NCI-H1436 treated with DMSO at 0.1 percent for 48 hours (cell line): Measurements from ENCODE around the gene KHDRBS1.
"Not testable (repeated sequence)": the region's sequence is repeated elsewhere in the genome, so short reads cannot be mapped to it uniquely, and the experiment has no call there.

Experiments
- DNase-seq: peaks from one replicate; lab custom pipeline; 2025; lab: John Stamatoyannopoulos, UW

KHDRBS1 gene, protein sequence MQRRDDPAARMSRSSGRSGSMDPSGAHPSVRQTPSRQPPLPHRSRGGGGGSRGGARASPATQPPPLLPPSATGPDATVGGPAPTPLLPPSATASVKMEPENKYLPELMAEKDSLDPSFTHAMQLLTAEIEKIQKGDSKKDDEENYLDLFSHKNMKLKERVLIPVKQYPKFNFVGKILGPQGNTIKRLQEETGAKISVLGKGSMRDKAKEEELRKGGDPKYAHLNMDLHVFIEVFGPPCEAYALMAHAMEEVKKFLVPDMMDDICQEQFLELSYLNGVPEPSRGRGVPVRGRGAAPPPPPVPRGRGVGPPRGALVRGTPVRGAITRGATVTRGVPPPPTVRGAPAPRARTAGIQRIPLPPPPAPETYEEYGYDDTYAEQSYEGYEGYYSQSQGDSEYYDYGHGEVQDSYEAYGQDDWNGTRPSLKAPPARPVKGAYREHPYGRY

DNA sequence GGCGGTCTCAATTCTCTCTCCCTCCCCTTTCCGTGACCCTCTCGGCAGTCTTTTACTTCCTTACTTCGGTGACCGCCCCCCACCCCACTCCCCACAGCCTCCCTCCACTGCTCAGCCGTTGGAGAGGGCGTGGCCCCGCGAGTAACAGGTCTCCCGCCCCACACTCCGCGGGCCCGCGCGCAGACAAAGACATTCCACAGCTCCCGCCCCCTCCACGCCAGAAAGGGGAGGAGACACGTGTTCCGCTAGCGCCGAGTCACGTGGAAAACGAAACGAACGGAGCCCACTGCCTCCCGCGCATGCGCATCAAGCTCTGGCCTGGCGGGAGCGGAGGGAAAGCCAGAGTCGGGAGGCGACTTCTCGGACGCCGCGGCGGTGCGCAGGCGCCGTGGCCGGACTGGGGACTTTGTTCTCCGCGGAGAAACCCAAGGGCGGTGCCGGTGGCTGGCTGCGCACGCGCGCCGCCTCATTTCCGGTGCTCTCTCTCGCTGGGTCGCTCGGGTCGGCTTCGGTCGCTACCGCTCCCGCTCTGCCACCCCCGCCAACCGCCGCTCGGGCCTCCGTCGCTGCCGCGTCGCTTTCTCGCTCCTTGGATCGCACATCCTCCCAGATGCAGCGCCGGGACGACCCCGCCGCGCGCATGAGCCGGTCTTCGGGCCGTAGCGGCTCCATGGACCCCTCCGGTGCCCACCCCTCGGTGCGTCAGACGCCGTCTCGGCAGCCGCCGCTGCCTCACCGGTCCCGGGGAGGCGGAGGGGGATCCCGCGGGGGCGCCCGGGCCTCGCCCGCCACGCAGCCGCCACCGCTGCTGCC lies at the start of gene KHDRBS1:
KHDRBS1 (plus strand) TSS at position 483 of the 813 bp plus-strand sequence; CDS start at position 611, 128 bp downstream.
- peak; percentile 92 for DNase-seq

DNA sequence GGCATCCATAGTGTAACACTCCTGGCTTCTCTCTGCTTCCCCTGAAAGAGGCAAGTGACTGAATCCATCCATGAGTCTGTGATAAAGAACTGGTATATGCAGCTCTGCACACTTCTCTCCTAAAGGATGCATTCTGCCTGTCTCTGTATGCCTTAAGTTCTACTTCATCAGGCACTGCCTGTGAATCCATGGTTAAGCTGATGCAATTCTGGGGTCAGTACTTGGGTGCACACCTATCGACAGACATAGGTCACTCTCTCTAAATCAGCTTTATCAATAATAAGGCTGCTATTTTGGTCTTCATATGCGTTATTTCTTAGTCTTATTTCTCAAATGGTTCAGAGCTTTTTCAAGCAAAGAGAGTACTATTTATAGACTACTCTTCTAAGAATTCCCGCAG lies 42.8 kb upstream of the KHDRBS1 start:
- no peak for DNase-seq

DNA sequence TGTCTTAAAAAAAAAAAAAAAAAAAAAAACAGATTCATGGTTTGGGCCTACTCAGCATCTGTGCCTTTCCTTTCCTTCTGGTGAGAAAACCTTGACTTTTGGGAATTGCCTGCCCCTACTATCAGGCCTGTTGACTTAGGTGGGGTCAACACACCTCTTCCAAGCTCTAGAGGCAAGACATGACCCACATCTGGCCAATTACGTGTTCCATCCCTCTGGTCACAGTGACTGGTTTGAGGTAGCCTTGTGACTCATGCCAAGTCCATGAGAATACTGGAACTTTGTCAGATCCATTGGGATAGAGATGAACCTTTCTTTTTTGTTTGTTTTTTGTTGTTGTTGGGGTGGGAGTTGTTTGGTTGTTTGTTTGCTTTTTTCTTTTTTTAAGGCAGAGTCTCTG lies 37.3 kb upstream of the KHDRBS1 start:
- DNase-seq = no peak

DNA sequence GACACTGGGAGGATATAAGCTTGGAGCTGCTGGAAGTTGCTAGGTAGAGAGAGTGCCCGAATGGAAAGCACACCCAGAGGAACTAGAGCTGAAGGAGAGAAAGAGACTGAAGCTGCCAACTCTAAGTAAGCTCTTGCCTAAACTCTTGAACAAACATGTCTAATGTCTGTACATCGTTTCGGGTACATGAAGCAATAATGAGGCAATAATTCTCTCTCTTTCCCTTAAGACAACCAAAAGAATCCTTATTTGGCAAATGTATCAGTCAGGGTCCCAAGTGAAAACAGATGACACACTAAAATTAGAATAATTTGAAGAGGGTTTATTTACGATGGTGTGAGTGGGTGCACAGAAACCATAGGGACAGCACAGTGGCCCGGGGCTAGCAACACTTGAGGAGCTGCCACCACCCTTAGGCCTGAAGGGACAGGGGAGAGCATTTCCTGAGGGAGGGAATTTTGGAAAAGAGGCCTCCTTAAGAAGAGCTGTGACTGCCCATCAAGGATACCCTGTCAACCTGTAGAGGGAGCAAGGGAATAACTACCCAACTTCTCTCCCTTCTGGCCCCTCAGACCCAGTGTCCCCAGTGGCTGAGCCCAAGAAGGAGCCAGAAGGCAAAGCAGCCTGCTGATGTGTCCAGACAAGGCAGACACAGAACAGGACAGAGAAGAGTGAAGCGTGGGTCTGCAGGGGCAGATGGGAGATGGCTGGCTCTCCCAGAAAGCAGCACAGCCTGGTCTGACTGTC lies 36.1 kb upstream of the KHDRBS1 start:
- DNase-seq = no peak

DNA sequence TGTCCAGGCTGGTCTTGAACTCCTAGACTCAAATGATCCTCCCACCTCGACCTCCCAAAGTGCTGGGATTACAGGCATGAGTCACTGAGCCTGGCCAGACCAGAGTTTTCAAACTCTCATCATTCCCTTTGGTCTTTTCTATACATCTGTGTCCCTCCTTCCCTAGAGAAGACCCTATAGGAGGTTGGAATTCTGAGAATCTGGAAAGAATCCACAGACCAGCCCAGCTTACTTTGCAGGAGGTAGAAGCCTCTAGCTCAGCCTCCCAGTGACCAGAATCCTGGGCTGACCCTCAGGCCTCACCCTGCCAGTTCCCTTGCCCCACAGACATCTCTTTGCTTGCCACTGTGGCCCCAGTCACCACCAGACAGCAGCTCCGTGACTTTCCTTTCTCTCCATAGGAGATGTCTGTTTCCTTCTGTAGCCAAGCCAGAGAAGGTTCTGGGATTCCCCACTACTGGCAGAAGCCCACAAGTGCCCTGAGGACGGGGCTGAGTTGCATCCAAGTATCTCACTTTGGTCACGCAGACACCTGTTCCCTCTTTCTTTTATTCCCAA lies 34.7 kb upstream of the KHDRBS1 start:
- no peak for DNase-seq

DNA sequence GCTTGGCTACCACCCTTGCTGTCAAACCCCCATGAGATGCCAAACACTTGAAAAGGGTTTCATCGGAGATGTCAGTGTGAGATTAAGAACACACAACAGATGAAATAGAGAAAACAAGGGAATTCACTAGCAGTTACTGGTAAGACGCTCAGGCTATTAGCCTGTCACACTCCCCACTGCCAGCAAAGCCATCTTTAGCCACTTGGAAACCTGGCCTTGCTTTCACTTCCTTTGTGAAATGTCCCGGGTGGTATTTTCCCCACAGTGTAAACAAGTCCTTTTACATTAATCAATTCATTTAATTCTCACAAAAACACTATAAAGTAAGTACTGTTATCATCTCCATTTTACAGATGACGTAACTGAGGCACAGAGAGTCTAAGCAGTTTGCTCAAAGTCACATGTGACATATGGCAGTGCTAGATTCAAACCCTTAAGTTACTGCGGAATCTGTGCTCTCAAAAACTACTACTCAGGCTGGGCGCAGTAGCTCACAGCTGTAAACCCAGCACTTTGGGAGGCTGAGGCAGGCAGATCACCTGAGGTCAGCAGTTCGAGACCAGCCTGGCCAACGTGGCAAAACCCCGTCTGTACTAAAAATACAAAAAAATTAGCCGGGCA lies 32.7 kb upstream of the KHDRBS1 start:
- no peak for DNase-seq

DNA sequence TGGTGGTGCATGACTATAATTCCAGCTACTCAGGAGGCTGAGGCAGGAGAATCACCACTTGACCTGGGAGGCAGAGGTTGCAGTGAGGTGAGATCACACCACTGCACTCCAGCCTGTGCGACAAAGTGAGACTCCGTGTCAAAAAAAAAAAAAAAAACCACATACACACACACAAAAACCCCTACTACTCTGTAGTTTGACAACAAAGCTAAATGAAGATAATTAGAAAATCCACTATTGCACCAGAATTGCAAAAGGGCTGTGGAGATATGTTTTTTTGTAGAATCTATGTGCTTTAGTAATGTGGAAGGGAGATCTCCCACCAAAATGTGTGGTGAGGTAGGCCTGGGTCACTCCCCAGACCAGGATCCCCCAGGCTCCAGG lies 32.2 kb upstream of the KHDRBS1 start:
- no peak for DNase-seq

DNA sequence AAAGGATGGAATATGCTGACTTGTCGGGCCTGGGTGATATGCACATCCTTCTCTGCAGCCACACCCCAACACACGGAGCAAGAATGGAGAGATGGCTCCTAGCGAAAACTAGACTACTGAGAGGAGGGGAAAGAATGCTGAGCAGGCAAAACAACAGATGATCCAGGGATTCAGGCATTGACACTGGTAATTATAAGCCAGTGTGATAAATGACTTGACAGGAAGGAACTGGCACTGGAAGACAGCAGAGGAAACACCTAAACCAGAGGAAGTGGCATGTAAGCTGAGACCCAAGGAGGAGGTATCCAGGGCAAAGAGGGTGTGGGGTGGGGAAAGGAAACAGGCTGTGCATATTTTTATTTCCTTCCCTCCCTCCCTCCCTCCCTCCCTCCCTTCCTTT lies 31.7 kb upstream of the KHDRBS1 start:
- DNase-seq = no peak

DNA sequence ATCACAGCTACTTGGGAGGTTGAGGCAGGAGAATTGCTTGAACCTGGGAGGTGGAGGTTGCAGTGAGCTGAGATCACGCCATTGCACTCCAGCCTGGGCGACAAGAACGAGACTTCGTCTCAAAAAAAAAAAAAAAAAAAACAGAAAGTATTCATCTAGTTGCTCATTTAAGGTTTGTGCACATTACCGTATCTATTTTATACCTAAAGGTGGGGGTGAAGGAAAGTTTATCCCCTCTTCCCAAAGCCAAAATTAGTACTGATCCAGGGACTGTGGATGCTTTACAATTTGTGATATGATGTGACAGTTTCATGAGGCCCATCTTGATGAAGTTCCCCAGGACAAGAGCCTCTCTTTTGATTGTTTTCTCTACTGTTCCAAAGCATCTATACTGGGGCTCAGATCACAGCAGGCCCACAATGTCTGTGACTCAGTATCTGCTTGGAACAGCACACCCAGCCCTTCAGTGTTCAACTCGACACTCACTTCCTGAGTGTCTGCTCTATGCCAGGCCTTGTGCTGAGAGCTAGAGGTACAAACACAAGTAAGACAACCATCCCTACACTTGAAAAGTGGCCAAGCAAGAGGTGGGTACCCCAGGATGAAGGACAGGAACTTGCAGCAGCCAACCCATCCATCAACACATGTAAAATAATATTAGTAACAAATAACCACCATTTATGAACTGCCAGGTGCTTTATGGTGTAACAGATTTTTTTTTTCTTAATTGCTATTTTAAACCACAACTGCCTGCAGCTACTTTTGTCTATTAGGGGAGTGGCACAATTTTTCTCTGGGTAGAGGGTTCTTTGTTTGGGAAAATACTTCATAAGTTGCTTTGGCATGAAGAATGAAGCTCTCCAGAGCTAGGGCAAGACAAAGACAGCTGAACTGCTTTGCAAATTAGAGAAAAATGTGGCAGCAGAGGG lies 29.0 kb upstream of the KHDRBS1 start:
- no peak for DNase-seq

DNA sequence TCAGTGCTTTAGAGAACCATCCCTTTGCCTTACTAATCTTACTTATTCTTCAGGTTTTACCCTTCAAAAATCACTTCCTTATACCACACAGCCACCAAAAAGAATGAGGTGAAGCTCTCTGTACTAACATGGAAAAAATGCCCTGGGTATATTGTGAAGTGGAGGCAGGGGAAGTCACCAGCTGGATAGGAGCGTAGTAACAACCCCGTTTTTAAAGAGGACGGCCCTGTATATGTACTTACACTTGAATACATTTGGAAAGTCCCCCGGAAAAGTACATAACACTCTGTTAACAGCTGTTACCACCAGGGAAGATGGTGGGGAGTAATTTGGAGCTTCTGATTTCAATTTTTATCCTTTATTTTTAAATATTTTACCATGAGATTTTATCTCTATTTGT lies 28.2 kb upstream of the KHDRBS1 start:
- DNase-seq = no peak

DNA sequence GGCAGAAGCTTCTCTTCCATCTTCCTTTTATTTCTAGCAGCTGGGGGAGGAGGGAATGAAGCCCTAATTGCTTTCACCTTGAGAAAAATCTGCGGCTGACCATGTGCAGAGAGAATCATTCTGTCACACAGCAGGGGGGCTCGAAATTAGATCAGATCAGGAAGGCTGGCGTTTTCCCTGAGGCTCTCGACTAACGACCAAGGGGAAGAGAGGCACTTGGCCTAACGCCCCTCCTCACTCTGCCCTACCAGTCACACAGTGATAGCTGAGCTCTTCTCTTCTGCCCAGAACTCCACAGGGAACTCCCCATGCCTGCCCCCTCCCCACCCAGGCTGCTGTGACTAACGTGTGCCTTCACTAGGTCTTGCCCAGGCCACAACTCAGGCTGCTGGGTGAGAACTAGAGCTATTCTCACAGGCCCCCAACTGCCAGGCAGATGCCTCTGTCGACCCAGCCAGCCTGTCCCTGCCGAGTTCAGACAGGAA lies 26.5 kb upstream of the KHDRBS1 start:
- no peak for DNase-seq

DNA sequence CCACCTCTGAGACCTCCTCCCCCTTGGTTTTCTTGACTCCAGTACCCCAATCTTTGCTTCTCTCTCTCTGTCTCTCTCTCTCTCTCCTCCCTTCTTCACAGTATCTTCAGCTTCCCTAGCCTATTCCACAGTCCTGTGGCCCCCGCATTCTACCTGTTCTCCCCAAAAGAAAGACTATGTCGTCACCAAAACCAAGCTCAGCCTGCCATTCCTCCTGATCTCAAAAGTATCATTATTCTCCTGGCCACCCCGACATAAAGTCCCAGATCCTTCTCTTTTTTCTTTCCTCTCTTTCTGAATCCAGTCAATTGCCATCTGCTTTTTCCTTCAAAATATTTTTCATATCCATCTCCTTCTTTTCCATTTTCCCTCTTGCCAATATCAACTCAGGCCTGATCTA lies 23.7 kb upstream of the KHDRBS1 start:
- no peak for DNase-seq

DNA sequence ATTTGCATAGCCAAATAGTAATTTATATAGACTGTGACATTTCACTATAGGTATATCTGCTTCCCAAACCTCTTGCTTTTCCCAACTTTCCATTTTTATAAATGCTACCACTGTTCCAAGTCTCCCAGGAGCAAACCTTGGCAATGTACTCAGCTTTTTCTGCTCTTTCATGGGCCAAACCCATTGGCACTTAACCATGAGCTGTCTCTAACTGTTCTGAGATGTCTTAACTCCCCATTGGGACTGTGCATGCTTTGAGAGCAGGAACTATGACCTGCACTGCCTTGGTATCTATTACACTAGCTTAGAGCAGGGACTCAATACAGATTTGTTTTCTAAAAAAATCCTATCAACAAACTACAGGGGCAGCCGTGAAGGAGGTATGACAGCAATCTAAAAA lies 22.5 kb upstream of the KHDRBS1 start:
- DNase-seq = no peak

DNA sequence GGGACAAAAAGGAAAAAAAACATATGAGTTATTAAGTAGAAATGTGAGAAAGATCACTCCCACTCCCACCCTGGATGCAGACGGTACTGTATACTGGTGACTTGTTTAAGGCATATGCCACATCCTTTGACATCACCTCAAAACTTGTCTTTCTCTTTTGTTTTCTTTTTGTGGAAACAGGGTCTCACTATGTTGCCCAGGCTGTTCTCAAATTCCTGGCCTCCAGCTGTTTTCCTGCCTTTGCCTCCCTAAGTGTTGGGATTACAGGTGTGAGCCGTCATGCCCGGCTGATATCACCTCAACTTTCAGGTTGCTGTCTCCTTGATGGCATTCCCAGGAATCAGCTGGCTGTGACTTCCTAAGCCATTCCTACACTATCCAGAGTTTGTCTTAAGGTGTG lies 18.4 kb upstream of the KHDRBS1 start:
- DNase-seq = no peak

DNA sequence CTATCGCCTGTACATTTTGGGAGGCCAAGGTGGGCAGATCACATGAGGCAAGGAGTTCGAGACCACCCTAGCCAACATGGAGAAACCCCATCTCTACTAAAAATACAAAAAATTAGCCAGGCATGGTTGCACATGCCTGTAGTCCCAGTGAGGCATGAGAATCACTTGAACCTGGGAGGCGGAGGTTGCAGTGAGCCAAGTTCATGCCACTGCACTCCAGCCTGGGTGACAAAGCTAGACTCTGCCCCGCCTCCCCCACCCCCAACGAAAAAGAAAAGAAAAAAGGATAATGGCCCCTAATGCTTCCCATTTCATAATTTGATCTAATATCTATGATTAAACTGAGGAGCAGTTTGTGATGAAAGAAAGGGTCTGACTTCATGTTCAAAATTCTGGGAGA lies 17.5 kb upstream of the KHDRBS1 start:
- DNase-seq = not testable (repeated sequence)

DNA sequence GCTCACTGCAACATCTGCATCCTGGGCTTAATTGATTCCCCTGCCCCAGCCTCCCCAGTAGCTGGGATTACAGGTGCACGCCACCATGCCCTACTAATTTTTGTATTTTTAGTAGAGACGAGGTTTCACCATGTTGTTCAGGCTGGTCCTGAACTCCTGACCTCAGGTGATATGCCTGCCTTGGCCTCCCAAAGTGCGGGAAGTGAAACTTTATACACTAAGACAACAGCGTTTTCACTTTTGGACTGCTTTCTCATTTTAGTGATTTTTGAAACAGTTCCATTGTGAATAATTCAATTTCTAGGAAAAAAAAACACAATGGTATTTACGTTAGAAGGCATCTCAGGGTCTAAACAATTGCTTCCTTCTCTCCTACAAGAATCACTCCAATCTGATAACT lies 11.8 kb upstream of the KHDRBS1 start:
- DNase-seq = no peak

DNA sequence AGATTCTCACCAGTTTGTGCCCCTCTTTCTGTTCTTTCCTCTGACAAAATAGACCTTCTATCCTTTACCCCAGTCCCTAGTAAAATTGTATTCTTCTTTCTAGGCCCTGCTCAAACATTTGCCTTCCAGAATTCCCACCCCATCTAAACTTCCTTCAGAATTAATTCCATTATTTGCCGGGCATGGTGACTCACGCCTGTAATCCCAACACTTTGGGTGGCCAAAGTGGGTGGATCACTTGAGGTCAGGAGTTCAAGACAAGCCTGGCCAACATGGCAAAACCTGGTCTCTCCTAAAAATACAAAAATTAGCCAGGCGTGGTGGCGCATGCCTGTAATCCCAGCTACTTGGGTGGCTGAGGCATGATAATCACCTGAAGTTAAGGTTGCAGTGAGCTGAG lies 11.4 kb upstream of the KHDRBS1 start:
- DNase-seq = not testable (repeated sequence)

DNA sequence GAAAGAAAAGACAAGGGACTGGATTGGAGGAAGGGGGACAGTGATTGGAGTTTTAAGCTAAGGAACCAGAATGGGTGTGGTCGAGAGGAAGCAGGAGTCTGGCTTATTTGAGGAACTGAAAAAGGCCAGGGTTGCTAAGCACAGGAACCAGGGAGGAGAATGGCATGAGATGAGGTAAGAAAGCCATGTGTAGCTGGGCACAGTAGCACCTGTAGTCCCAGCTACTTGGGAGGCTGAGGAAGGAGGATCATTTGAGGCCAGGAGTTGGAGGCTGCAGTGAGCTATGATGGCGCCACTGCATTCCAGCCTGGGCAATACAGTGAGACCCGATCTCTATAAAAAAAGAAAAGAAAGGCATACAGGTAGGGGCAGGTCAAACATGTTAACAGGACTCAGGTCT lies 8.1 kb upstream of the KHDRBS1 start:
- DNase-seq = no peak

DNA sequence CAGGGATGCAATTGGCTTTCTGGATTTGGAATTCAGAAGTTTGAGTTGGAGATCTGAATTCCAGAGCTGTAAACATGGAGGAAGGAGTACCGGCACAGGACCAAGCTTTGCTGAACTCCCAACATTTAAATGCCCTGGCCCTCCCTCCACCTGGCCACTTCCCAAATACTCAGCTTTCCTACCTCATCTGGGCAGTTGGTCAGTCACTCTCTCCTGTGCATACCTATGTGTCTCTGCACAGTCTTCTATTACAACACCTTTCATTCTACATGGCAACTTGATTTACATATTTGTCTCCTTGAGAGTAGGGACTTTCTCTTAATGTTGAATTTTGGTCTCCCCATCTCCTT lies 6.1 kb upstream of the KHDRBS1 start:
- no peak for DNase-seq

DNA sequence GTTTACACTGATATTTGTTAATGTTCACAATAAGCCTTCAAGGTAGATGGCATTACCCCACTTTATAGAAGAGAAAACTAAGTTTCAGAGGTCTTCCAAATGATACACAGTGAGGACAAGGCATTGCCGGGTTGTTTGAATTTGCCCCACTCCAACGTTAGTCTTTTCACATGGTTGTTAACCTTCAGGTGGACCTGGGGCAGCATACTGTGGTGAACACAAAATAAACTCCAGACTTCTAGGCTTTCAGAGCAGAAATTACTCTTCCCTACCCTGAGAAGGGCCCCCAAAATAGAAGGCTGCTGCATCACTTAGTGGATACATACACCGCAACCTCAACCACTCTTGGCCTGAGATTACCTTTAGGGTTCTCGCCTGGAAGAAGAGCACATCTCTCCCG lies 3.4 kb upstream of the KHDRBS1 start:
- no peak for DNase-seq
